RKO (cell line): ENCODE results near the gene GAMT.

Experiments used
- DNase-seq: peaks from one replicate; pipeline ENCODE4 v3.0.0-alpha.2; 2016; ENCODE audit warnings: low spot score

Gene GAMT

DNA sequence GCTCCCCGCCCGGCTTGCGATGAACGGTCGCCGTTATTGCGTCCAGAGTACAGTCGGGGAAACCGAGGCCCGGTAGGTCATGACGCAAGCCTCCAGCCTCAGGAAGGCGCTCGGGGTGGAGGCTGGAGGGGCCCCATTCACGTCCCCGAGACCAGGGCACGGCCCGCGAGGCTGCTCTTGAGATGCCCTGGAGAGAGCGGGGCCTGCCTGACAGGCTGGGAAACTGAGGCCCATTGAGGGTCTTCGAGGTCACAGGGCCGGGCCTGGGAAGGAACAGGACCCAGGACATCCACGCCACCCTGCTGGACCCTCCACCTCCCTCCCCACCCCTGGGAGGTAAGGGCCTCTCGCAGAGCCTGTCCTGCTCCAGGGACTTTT is 17.3 kb downstream of the GAMT start:
- no peak for DNase-seq

- peak; percentile 89 for DNase-seq
Measured at GRCh38 chr19:1383312-1384084, 17.8 kb downstream of the GAMT start, which contains the start of gene NDUFS7. Gene NDUFS7, plus strand, starts transcription at chr19:1383907. Its CDS starts 20 bp downstream, at chr19:1383927.

- DNase-seq = no peak
Measured at GRCh38 chr19:1383017-1383311, 18.4 kb downstream of the GAMT start.

GRCh38 chr19:1382250-1382649 is 19.1 kb downstream of the GAMT start:
- no peak for DNase-seq

DNA sequence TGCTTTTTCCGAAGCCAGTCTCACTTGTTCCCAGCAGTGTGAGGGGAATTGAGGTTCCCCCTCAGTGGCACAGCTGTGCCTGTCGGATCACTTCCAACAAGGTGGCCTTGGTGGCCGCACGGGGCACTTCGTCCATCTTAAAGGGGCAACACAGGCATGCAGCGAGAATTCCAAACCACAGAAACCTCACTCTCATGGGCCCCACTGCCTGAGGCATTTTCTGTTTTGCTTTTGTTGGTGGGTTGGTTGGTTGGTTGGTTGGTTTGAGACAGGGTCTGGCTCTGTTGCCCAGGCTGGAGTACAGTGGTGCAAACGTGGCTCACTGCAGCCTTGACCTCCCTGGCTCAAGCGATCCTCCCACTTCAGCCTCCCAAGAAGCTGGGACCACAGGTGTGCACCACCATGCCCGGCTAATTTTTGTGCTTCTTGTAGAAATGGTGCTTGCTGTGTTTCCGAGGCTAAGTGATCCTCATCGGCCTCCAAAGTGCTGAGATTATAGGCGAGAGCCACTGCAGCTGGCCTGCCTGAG is 21.3 kb downstream of the GAMT start:
- no peak for DNase-seq

GRCh38 chr19:1379126-1379905 is 22.0 kb downstream of the GAMT start:
- DNase-seq = no peak

- no peak for DNase-seq
Measured at GRCh38 chr19:1377965-1378785, 23.2 kb downstream of the GAMT start.

GRCh38 chr19:1377176-1377964 is 24.0 kb downstream of the GAMT start:
- DNase-seq = no peak

DNA sequence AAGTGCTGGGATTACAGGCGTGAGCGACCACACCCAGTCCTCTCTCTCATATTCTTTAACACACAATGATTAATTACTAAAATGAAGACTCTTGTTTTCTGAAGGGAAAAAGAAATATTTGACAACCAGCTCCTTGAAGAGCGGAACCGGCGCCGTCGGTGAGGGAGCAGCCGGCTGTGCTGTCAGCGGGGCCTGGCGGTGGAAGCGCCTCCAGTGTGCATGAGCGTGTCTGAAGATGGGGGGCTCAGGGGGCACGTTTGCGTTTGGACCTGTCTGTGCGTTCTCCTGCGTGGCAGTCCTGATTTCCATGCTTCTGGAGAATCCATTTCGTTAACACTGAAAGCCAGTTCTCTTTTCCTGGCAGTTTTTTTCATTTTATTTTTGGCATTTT is 24.9 kb downstream of the GAMT start:
- no peak for DNase-seq

DNA sequence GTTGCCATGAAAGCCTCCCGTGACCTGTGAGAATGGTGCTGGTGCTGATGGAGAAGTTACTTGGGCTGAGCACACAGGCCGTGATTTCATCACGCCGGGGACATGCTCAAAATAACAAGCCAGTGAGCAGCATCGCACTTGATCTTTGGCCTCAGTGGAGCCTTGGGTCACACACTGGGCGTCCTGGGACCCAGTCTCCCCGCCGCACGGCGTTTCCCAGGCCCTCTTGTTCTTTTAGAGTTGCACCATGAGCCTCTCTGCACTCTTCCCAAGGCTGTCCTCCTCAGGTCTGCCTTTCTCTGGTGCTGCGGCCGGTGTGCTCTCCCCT is 27.1 kb downstream of the GAMT start:
- DNase-seq = no peak

GRCh38 chr19:1373534-1374249 is 27.6 kb downstream of the GAMT start:
- DNase-seq = no peak

GRCh38 chr19:1373042-1373533 is 28.3 kb downstream of the GAMT start:
- DNase-seq = no peak

DNA sequence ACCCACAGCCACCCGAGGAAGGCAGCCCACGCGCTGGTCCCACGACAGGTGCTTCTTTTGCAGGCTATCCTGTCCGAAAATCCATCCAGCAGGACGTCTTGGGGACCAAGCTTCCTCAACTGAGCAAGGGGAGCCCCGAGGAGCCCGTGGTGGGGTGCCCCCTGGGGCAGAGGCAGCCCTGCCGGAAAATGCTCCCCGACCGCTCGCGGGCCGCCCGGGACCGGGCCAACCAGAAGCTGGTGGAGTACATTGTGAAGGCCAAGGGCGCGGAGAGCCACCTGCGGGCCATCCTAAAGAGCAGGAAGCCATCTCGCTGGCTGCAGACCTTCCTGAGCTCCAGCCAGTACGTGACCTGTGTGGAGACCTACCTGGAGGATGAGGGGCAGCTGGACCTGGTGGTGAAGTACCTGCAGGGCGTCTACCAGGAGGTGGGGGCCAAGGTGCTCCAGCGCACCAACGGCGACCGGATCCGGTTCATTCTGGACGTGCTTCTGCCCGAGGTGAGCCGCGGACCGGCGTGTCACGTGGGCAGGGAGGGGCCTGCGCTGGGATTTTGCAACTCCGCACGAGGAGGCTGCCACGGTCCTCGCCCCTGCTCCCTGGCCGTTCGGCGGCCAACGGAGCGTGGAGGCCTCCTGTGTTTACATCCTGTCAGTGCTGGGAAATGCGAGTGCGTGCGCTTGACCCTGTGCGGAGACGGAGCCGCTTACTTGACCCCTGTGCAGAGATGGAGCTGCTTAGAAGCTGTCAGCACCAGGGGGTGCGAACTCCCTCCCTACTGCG is 30.6 kb downstream of the GAMT start:
- DNase-seq = no peak

DNA sequence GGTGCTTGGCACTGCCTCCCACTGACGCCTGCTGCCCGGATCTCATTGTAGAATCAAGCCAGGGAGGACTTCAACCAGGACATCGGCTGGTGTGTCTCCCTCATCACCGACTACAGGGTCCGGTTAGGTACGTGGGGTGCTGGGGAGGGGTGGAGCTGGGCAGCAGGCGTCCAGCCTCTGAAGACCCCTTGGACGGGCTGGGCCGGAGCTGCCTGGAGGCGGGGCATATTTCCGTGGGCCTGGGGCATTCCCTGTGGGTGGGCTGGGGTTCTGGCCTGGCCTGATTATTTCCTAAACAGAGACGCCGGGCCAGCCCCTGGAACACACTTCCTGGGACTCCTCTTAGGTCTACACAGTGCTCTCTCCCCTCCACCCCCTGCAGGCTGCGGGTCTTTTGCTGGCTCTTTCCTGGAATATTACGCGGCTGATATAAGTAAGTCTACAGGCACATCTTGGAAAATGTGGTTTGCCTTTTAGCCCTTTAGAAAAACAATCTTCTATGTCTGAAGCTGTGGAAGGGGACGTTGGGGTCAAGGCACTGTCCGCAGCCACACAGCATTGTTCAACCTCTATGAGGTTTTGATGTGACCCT is 32.0 kb downstream of the GAMT start:
- no peak for DNase-seq

DNA sequence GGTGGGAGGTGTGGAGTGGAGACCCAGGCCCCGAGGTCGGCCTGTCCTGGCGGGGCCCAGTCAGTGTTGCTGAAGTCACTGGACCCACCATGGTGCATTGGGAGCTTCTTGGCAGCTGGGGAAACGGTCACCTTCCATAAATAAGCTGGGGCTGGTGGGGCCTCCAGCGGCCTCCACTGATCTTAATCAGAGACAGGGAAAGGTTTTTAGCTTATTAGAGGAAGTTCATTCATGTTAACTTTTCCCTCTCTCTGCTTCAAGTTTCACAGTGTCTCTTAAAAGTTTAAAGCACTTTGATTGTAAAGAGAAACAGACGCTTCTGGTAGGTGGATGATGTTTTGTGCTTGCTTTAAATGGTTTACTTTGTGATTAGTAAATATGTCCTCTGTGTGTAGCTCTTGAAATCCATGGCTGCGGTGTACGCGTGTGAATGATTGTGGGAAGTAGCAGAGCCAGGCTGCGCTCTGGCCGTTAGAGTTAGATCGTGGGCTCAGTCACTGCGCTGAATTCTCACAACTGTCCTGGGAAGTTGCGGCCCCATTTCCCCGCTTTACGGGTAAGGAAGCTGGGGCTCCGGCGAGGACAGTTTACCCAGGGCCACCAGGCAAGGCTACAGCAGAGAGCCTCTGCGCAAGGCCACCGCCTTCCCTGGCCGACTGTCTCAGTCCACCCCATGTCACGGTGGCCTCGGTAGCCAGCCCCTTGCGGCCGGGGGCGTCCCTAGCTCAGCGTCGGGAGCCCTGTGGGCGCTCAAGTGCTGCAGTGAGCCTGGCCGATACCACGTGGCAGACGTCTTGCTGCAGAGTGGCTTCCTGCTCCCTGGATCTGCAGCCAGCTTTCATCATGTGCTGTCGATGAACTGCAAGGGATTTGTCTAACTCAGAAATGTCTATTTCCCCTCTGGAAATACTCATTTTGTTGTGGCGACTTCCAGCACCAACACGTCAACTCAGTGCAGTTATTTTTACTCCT is 34.2 kb downstream of the GAMT start:
- DNase-seq = no peak

DNA sequence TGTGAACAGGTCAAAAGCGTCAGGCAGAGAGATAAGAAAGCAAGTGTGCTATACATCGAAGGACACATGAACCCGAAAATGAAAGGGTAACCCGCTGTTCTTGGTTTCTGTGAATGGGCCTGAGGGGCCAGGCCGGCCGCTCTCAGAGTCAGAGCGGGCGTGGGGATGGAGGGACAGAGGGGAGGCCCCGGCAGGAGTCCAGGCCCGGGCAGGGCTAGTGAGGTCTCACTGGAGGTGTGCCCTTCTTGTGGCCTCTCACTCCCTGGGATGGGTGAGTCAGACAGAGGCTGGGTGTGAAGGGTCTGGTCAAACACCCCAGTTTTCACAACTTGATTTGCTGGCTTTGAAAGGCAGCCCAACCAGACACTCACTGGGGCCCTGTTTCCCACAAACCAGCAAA is 35.0 kb downstream of the GAMT start:
- no peak for DNase-seq

- no peak for DNase-seq
Measured at GRCh38 chr19:1365319-1366269, 35.7 kb downstream of the GAMT start.
